MM.1S (cell line): ENCODE measurements around the gene HPS6.

Experiments
- CTCF ChIP-seq: fragments of 300-600 bp; sonication (generic); IDR thresholded peaks from 2 replicates; pipeline ENCODE4 v1.5.1; 2016; ENCODE audit warnings: antibody characterized with exemption, low read length, mixed read lengths
- EZH2 ChIP-seq: fragments of 300-600 bp; sonication (generic); optimal IDR thresholded peaks from 2 replicates; pipeline ENCODE3; 2017; ENCODE audit warnings: low read depth, mild to moderate bottlenecking, antibody characterized with exemption, low read length, mixed read lengths
- EZH2phosphoT487 ChIP-seq: fragments of 300-600 bp; sonication (generic); IDR thresholded peaks from 2 replicates; pipeline ENCODE4 v1.6.1; 2018; ENCODE audit warnings: antibody characterized with exemption, low read length

- TF ChIP-seq CTCF (no peak), EZH2phosphoT487 (no peak), EZH2 (no peak)
Observed at GRCh38 chr10:102068216-102068615, 3.1 kb downstream of the HPS6 start.
